Activated naive CD8-positive, alpha-beta T cell treated with anti-CD3 and anti-CD28 coated beads, Interleukin-2, amount 50 U/mL, for 24 hours (primary cell): ENCODE measurements around the gene ZBTB9.
A peak's percentile ranks its signal among the peaks of the same experiment; 100 is the strongest.
"Not testable (repeated sequence)": the region's sequence is repeated elsewhere in the genome, so short reads cannot be mapped to it uniquely, and the experiment has no call there.

Experiments used
- ATAC-seq: fragments of 150-1000 bp; cut with Tn5 transposase; one replicate; pipeline ENCODE4 v1.10.0; 2021
- DNase-seq: peaks from one replicate; pipeline ENCODE4 v3.0.0; 2021
- H3K27ac Mint-ChIP-seq: one replicate; pipeline ENCODE4 v1.8.0; 2021; ENCODE audit warnings: mild to moderate bottlenecking, mixed read lengths
- H3K27me3 Mint-ChIP-seq: one replicate; pipeline ENCODE4 v1.8.0; 2021; ENCODE audit warnings: mixed read lengths
- H3K36me3 Mint-ChIP-seq: one replicate; pipeline ENCODE4 v1.8.0; 2021; ENCODE audit warnings: low read depth, mixed read lengths
- H3K4me1 Mint-ChIP-seq: one replicate; pipeline ENCODE4 v1.8.0; 2021; ENCODE audit warnings: mixed read lengths
- H3K4me3 Mint-ChIP-seq: one replicate; pipeline ENCODE4 v1.8.0; 2021; ENCODE audit warnings: mild to moderate bottlenecking, moderate library complexity, mixed read lengths
- H3K9me3 Mint-ChIP-seq: one replicate; pipeline ENCODE4 v1.8.0; 2021; ENCODE audit warnings: mixed read lengths

The ZBTB9 gene

DNA sequence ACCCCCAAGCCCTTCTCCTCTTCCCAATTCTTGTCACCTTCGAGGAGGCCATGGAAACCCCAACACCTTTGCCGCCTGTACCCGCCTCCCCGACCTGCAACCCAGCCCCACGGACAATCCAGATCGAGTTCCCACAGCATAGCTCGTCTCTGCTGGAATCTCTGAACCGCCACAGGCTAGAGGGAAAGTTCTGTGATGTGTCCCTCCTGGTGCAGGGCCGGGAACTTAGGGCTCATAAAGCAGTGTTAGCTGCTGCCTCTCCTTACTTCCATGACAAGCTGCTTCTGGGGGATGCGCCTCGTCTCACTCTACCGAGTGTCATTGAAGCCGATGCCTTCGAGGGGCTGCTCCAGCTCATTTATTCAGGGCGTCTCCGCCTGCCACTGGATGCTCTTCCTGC is 675 bp downstream of the ZBTB9 start:
- ATAC-seq, result no peak

DNA sequence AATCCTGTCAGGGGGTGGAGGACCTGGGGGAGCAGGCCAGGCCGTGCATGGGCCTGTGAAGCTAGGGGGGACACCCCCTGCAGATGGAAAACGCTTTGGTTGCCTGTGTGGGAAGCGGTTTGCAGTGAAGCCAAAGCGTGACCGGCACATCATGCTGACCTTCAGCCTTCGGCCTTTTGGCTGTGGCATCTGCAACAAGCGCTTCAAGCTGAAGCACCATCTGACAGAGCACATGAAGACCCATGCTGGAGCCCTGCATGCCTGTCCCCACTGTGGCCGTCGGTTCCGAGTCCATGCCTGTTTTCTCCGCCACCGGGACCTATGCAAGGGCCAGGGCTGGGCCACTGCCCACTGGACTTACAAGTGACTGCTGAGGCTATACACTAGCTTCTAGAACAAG is 1.8 kb downstream of the ZBTB9 start:
- no peak for DNase-seq
- H3K9me3 Mint-ChIP-seq, result no peaks in the 10 kb centered on the region
- H3K36me3 Mint-ChIP-seq, result peaks cover 15% of the 10 kb centered on the region
- no peak overlapping the region for H3K27ac Mint-ChIP-seq
- ATAC-seq, result no peak
- no peak overlapping the region for H3K4me3 Mint-ChIP-seq
- no peaks in the 10 kb centered on the region for H3K27me3 Mint-ChIP-seq
- H3K4me1 Mint-ChIP-seq, result peaks cover 28% of the 10 kb centered on the region

More for the DNA sequence above, 675 bp downstream of the ZBTB9 start:
- H3K4me3 Mint-ChIP-seq, result peak overlapping the region; percentile 89
- peaks cover 15% of the 10 kb centered on the region for H3K36me3 Mint-ChIP-seq
- H3K4me1 Mint-ChIP-seq, result peaks cover 28% of the 10 kb centered on the region
- no peaks in the 10 kb centered on the region for H3K9me3 Mint-ChIP-seq
- DNase-seq, result no peak
- no peaks in the 10 kb centered on the region for H3K27me3 Mint-ChIP-seq
- peak overlapping the region; percentile 87 for H3K27ac Mint-ChIP-seq

DNA sequence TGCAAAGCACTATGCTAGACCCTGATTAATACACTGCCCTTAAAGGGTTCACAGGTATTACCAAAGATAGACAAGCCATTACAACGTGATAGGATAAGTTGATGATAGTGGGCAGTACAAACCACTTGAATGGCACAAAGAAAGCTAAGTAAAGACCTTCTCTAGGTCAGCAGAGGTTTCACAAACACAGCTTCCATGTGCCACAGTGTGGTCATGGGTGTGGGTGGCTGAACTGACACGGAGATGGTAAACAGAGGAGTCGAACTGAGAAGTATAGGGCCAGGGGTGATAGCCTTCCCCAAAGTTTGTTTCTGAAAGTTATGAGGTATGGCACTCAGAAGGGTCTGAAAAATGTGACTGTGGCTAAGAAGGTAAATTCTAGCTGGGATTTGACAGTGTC is 4.3 kb downstream of the ZBTB9 start:
- DNase-seq (no peak), ATAC-seq (no peak)
- Mint-ChIP-seq H3K27ac (no peak overlapping the region), H3K36me3 (peaks cover 15% of the 10 kb centered on the region), H3K9me3 (no peaks in the 10 kb centered on the region), H3K4me1 (peaks cover 21% of the 10 kb centered on the region), H3K4me3 (no peak overlapping the region), H3K27me3 (no peaks in the 10 kb centered on the region)

DNA sequence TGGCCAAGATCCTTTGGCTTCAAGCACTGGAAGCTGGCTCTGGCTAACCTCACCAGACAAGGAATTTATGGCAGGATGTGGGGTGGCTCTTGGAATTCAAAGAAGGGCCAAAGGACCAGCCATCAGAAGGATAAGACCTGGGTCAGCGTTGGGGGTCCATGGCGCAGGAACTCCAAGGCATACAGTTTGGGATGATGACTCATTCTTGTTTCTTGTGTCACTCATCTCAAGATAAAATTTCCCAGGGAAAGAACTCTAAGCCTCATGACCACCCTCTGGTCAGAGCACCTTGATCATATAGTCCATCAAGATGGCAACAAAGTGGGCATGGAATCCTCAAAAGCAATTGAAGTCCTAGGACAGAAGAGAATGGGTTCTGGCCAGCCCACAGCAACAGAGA is 4.8 kb downstream of the ZBTB9 start:
- DNase-seq, result no peak
- H3K36me3 Mint-ChIP-seq, result peaks cover 15% of the 10 kb centered on the region
- H3K4me3 Mint-ChIP-seq, result no peak overlapping the region
- no peaks in the 10 kb centered on the region for H3K27me3 Mint-ChIP-seq
- no peak overlapping the region for H3K27ac Mint-ChIP-seq
- no peak for ATAC-seq
- no peaks in the 10 kb centered on the region for H3K9me3 Mint-ChIP-seq
- H3K4me1 Mint-ChIP-seq, result peaks cover 19% of the 10 kb centered on the region

DNA sequence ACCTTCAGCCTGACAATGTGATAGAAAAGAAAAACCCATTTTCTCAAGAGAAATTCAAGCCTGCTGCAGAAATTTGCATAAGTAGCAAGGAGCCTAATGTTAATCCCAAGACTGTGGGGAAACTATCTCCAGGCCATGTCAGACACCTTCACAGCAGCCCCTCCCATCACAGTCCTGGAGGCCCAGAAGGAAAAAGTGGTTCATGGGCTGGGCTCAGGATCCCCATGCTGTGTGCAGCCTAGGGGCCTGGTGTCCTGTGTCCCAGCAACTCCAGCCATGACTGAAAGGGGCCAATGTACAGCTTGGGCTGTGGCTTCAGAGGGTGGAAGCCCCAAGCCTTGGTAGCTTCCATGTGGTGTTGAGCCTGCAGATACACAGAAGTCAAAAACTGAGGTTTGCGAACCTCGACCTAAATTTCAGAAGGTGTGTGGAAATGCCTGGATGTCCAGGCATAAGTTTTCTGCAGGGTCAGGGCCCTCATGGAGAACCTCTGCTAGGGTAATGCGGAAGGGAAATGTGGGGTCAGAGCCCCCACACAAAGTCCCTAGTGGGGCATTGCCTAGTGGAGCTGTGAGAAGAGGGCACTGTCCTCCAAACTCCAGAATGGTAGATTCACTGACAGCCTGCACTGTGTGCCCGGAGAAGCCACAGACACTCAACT is 11.8 kb downstream of the ZBTB9 start:
- H3K27me3 Mint-ChIP-seq, result no peaks in the 10 kb centered on the region
- no peak for ATAC-seq
- H3K27ac Mint-ChIP-seq, result no peak overlapping the region
- no peaks in the 10 kb centered on the region for H3K36me3 Mint-ChIP-seq
- DNase-seq, result no peak
- H3K4me3 Mint-ChIP-seq, result no peak overlapping the region
- no peaks in the 10 kb centered on the region for H3K4me1 Mint-ChIP-seq
- H3K9me3 Mint-ChIP-seq, result no peaks in the 10 kb centered on the region

DNA sequence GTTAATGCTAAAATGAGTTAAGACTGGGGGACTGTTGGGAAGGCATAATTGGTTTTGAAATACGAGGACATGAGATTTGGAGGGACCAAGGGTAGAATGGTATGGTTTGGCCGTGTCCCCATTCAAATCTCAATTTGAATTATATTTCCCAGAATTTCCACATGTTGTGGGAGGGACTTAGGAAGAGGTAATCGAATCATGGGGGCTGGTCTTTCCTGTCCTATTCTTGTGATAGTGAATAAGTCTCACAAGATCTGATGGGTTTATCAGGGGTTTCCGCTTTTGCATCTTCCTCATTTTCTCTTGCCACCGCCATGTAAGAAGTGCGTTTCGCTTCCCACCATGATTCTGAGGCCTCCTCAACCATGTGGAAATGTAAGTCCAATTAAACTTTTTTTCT is 12.7 kb downstream of the ZBTB9 start:
- H3K27ac Mint-ChIP-seq, result no peak overlapping the region
- H3K27me3 Mint-ChIP-seq, result no peaks in the 10 kb centered on the region
- H3K36me3 Mint-ChIP-seq, result no peaks in the 10 kb centered on the region

DNA sequence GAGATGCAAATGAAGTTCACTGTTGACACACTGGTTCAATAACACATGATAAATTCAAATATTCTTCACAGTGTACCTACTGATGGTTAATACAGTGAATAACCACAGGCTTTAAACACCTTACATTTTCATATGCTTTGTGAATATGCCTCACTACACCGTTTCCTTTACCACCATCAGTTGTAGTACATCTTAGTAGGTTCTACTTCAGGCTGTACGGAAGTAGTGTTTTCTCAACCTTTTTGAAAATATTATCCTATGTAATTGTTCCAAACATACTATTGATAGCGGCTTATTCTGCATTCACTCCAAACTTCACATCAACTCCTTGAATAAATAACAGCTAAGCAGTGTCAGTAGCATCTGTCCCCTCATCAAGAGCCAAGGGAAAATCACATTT is 15.3 kb downstream of the ZBTB9 start:
- Mint-ChIP-seq H3K4me1 (no peaks in the 10 kb centered on the region), H3K27me3 (no peaks in the 10 kb centered on the region), H3K27ac (no peak overlapping the region), H3K36me3 (no peaks in the 10 kb centered on the region), H3K9me3 (no peaks in the 10 kb centered on the region), H3K4me3 (no peak overlapping the region)
- ATAC-seq, result no peak
- no peak for DNase-seq

More for the DNA sequence above, 12.7 kb downstream of the ZBTB9 start:
- no peaks in the 10 kb centered on the region for H3K9me3 Mint-ChIP-seq
- no peak for ATAC-seq
- no peaks in the 10 kb centered on the region for H3K4me1 Mint-ChIP-seq
- DNase-seq, result no peak
- H3K4me3 Mint-ChIP-seq, result no peak overlapping the region

DNA sequence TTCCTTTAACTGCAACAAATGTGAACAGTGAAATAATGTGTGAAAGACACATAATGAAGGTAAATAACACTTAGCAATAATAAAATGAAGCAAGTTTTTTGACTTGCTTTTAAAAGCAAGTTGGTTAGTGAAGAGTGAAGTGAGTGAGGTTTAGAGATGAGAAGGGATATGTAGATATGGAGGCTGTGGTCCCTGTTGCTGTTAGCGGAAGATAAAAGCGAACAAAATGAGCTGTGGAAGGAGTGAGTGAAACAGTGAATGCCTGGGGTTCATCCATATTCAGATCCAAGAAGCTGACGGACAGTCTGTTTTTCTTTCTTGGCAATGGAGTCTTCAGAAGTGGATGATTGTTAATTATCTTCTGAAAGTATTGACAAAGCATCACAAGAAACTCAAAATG is 23.5 kb downstream of the ZBTB9 start:
- no peak for DNase-seq
- H3K27ac Mint-ChIP-seq, result no peak overlapping the region
- no peaks in the 10 kb centered on the region for H3K9me3 Mint-ChIP-seq
- peaks cover 3% of the 10 kb centered on the region for H3K27me3 Mint-ChIP-seq
- H3K36me3 Mint-ChIP-seq, result no peaks in the 10 kb centered on the region
- no peak for ATAC-seq
- H3K4me3 Mint-ChIP-seq, result no peak overlapping the region
- no peaks in the 10 kb centered on the region for H3K4me1 Mint-ChIP-seq

DNA sequence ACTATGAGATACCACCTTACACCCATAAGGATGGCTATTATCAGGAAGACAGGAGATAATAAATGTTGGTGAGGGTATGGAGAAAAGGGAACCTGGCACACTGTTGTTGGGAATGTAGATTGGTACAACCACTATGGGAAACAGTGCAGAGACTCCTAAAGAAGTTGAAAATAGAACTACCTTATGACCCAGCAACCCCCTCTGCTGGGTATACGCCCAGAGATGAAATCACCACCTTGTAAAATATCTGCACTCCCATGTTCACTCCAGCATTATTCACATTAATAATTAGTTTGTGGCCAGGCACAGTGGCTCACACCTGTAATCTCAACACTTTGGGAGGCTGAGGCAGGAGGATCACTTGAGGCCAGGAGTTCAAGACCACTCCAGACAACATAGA is 26.8 kb downstream of the ZBTB9 start:
- Mint-ChIP-seq H3K4me3 (no peak overlapping the region), H3K27me3 (peaks cover 3% of the 10 kb centered on the region), H3K27ac (no peak overlapping the region), H3K9me3 (no peaks in the 10 kb centered on the region), H3K36me3 (no peaks in the 10 kb centered on the region), H3K4me1 (no peaks in the 10 kb centered on the region)
- ATAC-seq (no peak), DNase-seq (no peak)

DNA sequence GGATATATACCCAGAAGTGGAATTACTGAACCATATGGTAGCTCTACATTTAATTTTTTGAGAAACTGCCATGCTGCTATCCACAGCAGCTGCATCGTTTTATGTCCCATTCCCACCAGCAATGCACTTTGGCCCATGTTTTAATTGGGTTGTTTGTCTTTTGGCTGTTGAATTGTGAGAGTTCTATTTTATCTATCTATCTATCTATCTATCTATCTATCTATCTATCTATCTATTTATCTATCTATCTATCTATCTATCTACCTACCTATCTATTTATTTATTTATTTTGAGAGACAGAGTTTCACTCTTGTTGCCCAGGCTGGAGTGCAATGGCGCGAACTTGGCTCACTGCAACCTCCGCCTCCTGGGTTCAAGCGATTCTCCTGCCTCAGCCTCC is 28.2 kb downstream of the ZBTB9 start:
- H3K9me3 Mint-ChIP-seq, H3K27ac Mint-ChIP-seq, H3K36me3 Mint-ChIP-seq, ATAC-seq, H3K4me3 Mint-ChIP-seq, DNase-seq, H3K4me1 Mint-ChIP-seq, H3K27me3 Mint-ChIP-seq: not testable (repeated sequence)

DNA sequence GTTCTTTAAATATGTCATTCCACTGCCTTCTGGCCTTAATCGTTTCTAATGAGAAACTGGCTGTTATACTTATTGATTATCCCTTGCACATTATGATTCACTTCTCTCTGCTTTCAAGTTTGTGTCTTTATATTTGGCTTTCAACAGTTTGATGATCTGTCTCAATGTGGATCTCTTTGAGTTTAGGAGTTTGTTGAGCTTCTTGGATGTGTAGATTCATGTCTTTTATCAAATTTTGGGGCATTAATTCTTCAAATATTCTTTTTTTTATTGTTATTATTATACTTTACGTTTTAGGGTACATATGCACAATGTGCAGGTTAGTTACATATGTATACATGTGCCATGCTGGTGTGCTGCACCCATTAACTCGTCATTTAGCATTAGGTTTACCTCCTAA is 29.3 kb downstream of the ZBTB9 start:
- Mint-ChIP-seq H3K4me3 (no peak overlapping the region), H3K4me1 (no peaks in the 10 kb centered on the region), H3K36me3 (no peaks in the 10 kb centered on the region), H3K27ac (no peak overlapping the region), H3K27me3 (no peaks in the 10 kb centered on the region), H3K9me3 (no peaks in the 10 kb centered on the region)
- ATAC-seq (no peak), DNase-seq (no peak)

DNA sequence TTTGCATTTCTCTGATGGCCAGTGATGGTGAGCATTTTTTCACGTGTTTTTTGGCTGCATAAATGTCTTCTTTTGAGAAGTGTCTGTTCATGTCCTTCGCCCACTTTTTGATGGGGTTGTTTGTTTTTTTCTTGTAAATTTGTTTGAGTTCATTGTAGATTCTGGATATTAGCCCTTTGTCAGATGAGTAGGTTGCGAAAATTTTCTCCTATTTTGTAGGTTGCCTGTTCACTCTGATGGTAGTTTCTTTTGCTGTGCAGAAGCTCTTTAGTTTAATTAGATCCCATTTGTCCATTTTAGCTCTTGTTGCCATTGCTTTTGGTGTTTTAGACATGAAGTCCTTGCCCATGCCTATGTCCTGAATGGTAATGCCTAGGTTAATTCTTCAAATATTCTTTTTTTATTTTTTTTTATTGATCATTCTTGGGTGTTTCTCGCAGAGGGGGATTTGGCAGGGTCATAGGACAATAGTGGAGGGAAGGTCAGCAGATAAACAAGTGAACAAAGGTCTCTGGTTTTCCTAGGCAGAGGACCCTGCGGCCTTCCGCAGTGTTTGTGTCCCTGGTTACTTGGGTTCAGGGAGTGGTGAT is 30.4 kb downstream of the ZBTB9 start:
- not testable (repeated sequence) for H3K27ac Mint-ChIP-seq, DNase-seq, H3K9me3 Mint-ChIP-seq, H3K27me3 Mint-ChIP-seq, H3K36me3 Mint-ChIP-seq, H3K4me1 Mint-ChIP-seq, ATAC-seq, H3K4me3 Mint-ChIP-seq

DNA sequence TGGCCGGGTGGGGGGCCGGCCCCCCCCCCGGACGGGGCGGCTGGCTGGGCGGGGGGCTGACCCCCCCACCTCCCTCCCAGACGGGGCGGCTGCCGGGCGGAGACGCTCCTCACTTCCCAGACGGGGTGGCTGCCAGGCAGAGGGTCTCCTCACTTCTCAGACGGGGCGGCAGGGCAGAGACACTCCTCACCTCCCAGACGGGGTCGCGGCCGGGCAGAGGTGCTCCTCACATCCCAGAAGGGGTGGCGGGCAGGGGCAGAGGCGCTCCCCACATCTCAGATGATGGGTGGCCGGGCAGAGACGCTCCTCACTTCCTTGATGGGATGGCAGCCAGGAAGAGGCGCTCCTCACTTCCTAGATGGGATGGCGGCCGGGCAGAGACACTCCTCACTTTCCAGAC is 31.3 kb downstream of the ZBTB9 start:
- H3K9me3 Mint-ChIP-seq, H3K4me3 Mint-ChIP-seq, H3K36me3 Mint-ChIP-seq, H3K27ac Mint-ChIP-seq, H3K4me1 Mint-ChIP-seq, ATAC-seq, DNase-seq, H3K27me3 Mint-ChIP-seq: not testable (repeated sequence)

DNA sequence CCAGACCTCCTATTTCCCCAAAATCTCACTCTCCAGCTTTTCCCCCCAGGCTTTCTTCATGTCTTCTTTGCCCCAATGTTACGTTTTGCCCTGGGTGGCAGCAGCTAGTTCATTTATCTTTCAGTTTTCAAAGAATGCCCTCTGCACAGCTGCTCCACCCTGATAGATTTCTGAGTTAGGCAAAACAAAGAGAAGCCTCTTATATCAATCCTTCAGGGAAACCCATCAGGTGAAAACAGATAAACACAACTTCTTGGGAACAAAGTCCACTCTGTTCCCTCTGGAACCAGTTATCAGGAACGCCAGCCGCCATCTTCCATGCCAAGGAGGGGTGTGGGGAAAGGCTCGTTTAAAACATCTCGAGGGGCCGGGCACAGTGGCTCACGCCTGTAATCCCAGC is 34.0 kb downstream of the ZBTB9 start:
- H3K4me3 Mint-ChIP-seq, result no peak overlapping the region
- H3K36me3 Mint-ChIP-seq, result no peaks in the 10 kb centered on the region
- H3K9me3 Mint-ChIP-seq, result no peaks in the 10 kb centered on the region
- H3K27me3 Mint-ChIP-seq, result no peaks in the 10 kb centered on the region
- H3K27ac Mint-ChIP-seq, result no peak overlapping the region
- no peaks in the 10 kb centered on the region for H3K4me1 Mint-ChIP-seq
- DNase-seq (no peak), ATAC-seq (no peak)

DNA sequence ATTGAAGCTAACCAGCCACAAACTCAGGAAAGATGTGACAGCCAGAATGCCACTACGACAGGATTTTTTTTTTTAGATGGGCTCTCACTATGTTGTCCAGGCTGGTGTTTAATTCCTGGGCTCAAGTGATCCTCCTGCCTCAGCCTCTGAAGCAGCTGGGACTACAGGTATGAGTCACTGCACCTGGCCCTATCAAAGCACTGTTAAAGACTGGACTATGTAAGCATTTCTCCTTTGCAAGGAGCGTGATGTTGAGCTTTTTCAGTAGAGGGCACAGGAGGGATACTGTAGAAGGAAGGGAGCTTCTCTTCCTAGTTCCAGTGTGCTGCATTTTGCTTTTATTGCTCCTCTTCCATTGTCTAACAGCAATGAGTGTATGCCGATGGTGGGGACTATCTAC is 35.8 kb downstream of the ZBTB9 start:
- DNase-seq (no peak), ATAC-seq (no peak)
- Mint-ChIP-seq H3K36me3 (no peaks in the 10 kb centered on the region), H3K4me1 (no peaks in the 10 kb centered on the region), H3K27me3 (no peaks in the 10 kb centered on the region), H3K9me3 (no peaks in the 10 kb centered on the region), H3K4me3 (no peak overlapping the region), H3K27ac (no peak overlapping the region)

DNA sequence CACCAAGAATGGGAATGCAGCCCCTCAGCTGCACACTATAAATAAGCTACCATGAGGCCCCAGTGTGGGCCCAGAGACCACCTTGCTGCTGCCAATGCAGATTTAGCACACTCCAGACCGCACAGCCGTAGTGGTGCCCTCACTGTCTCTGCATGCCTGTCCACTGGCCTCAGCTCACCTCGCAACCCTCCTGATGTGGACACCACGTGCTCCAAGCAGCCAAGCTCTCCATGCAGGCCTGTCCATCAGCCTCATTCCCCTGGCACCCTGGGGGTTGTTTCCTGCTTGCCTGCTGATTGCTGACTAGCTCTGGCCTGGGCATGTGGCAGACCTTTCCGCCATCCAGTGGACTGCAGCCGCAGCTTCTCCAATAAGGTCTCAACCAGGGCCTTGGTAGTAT is 36.2 kb downstream of the ZBTB9 start:
- Mint-ChIP-seq H3K4me3 (no peak overlapping the region), H3K9me3 (no peaks in the 10 kb centered on the region), H3K27me3 (no peaks in the 10 kb centered on the region), H3K4me1 (no peaks in the 10 kb centered on the region), H3K36me3 (no peaks in the 10 kb centered on the region), H3K27ac (no peak overlapping the region)
- no peak for DNase-seq
- no peak for ATAC-seq
